NCI-H1417 treated with DMSO at 0.1 percent for 48 hours (cell line): ENCODE data around the gene MASP1.

Experiments
- DNase-seq: peaks from one replicate; lab custom pipeline; 2025; lab: John Stamatoyannopoulos, UW

The MASP1 gene

DNA sequence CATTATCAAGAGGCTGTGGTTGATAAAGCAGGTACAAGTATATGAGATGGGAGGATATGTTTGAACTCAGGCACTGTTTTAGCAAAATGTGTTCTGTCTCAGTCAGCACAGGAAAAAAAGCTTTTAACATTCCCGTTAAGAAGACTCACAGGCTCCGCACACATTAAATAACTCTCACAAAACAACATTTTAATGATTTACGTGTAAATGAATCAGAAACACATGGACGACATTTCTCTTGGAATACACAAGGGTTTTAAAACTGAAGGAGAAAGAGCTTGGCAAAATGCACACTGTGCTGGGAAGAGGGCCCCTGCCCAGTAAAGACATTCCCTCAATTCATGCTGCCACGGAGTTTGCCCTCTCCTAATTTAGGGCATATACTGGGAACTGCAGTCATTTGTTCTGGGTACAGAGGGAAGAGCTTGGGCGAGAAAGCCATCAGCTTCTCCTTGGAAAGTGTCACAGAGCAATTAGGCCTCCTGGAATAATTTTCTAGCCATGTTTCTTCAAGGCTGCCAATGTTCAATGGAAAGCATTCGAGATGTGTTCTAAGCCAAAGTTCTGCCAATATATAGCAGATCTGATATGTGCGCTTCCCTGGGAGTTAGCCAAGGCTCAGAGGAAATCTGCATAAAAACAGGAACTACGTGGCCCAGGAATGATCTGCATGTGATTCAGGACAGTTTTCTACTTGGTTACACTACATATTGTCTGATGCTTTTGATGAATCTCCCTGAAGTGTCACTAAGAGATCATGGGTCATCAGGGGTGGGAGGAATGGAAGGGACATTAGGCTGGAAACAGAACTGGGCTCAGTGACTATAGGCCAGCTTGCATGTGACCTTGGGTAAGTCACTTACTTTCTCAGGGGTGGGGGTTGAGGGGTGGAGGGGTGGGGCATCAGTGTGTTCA, 2.2 kb upstream of the MASP1 start:
- DNase-seq: no peak

DNA sequence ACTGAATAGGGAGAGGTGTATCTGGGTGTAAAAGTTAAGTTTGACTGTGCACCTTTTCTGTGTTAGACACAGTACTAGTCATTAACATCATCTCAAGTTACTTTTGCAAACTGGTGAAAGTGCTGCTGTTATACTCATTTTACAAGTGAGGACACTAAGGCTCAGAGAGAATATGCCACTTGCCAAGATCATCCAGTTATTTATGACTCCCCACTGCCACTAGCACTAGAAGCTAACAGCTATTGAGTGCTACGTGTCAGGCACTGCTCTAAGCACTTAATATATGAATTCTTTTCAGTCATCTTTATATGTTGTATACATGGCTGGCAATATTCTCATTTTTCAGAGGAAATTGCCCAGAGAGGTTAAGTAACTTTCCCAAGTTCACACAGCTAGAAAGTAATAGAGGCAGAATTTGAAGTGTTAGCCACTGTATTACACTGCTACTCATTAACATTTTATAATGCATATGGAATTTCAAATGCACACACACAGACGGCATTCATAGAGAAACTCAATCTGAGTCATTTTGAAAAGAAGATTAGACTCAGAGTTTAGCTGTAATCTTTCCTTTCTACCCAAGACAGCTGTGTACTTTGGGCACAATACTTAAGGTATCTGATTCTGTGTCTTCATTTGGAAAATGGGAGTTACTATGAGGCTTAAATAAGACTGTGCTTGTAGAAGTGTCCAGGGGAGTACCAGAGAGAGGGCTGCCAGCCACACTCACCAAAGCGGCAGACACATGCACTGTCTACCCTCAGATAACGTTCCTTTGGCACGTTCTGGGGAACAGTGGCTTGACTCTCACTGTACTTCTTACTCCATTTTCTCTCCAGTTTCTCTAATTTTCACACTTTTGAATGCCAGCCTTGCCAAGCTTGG, 1.3 kb upstream of the MASP1 start:
- no peak for DNase-seq

DNA sequence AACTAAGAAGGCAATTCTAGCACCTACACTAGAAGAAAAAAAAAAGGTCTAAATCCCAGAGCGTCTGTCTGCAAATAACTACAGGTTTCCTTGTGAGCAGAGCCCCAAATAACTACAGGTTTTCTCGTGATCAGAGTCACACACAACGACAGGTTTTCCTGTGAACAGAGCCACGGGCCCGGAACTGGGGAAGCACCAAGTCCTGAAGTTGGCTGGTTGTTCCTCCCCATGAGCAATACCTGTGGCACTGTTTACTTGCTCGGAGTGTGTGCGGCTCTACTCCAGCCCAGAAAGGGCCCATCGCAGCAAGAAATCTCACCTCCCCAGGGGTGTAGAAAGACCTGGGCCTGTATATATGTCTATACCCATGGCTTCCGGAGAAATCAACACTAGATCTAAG, 644 bp upstream of the MASP1 start:
- DNase-seq: no peak

DNA sequence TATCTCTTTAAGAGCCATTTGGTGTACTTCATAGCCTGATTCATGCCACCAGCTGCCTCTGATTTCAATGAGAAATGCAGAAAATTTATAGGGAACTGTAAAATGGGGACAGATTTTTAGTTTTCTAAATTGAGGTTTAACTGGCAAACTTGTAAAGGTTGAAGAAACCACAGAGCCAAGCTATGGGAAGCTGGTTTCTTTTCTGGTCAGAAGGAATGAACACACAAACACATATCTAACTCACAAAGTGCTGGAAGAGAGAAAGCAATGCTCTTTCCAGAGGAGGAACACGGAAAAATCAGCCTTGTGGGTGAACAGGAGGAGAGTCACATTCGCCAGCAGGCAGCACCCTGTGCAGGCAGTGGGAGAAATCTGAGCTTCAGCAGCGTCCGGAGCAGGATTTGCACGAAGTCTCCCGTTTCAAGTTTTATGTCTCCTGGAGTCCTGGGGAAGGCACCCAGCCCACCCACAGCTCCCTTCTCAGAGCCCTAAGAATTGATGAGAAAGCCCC, 481 bp downstream of the MASP1 start:
- no peak for DNase-seq

DNA sequence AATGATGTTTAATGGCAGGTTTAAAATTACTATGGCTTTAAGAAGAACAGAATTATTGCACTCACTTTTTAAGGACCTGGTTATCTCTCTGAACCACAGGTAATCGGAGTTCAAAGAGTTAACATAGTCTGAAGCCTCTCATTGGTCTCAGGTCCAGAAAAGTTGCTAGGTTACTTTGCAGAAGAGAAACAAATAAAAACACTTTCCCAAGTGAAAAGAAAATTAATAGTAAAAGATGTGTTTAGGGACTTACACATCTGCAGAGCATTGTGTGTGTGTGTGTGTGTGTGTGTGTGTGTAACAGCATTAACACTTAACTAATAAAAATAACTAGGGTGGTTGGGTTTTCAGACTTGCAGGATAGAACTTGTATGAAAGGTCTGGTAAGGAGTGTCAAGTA, 1.0 kb downstream of the MASP1 start:
- DNase-seq: no peak

DNA sequence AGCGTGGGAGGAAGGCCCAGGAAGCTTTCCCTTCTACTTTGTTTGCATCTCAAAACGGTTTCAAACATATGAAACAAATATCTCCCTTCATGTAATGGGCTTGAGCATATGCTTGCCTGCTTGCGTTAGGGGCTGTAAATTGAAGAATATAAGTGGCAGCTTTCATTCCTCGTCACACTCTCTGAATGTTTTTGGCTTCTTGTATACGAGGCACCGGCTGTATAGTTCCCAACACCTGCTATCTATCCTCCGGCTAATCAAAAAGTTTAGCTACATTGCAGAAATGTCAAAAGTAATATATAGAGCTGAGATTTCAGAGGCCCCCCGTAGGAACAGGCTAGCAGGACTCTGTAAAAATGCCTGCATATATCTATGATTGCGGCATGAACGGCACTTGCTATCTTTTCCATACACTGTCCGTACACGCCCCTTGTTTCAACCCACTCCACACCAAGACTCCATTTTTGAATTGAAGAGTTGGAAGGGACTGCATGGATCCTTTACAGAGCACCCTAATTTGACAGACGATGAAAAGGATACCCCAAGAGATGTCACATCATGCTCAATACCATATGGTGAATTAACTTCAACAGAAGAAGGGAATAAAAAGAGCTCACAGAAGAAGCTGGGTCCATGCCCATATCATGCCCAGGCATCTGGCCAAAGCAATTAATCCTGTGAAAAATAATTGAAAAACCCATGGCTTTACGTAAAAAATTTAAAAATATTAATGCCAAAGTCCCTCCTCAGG, 2.5 kb downstream of the MASP1 start:
- no peak for DNase-seq

DNA sequence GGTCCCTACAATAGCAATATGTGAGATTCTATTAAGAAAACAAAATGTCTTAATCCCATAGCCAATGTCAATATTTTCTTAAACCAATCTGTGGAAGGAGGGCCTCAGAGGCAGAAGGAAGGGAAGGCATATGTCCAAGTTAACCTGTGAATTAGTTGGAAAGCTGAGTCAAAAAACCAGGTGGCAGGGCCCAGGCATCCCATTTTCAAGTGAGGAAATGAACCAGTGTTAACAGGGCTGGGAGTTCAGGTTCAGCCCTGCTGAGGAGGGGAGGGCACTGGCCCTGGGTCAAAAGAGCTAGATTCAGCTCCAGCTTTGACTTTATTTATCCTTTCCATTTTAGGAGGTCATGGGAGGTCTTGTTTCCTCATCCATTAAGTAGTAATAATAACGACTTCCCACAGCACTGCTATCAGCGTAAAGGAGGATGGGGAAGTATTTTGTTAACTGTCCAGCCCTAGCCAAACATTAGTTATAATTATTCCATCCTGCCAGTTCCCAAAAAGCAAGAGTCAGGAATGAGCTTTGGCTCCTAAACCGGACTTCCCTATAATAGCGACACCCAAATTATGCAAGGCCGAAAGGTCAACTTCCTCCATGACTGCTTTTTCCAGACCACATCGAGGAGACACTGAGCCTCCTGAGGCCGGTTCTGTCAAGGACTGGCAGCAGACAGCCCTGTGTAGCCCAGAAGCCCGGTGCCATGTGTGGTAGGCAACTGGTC, 3.2 kb downstream of the MASP1 start:
- DNase-seq: no peak

DNA sequence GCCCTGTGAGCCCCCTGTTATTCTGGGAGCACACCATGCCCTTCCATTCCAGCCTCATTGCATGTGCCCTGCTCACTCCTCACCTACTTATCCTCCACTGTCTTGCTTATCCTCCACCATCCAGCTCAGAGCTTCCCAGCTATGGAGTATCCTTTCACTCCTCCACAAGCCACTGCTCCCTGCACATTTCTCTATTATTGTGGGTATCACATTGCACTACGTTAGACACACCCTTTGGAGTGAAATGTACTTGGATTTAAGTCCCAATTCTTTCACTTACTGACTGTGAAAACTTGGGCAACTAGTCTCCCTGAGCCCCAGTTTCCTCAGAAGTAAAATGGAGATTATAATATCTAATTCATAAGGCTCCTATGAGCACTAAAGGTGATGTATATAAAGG, 4.3 kb downstream of the MASP1 start:
- no peak for DNase-seq

DNA sequence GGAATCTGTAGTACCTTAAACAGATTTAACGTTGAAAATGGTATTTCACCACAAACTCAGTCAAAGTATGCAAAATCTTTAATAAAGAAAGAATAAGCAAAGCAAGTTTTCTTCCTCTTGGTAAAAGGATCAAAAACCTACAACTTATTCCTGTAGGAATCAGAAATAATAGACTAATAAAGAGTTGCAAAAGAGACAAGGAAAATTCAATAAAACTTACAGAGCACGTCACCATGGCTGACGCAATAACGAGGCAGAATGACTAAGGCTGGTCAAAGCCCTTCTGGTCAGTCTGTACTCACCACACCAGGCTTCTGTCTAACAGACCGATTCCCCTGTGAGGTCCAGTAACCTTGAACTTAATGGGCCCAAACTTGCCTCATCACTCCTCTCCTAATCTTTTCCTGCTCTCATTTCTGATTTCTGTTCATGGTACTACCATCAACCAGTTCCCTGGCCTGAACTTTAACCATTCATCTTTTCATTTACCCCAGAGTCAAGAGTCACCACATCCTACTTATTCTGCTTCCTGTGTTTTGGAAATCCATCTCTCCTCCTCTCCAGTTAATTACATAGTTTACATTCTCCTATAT, 5.0 kb downstream of the MASP1 start:
- DNase-seq: no peak

DNA sequence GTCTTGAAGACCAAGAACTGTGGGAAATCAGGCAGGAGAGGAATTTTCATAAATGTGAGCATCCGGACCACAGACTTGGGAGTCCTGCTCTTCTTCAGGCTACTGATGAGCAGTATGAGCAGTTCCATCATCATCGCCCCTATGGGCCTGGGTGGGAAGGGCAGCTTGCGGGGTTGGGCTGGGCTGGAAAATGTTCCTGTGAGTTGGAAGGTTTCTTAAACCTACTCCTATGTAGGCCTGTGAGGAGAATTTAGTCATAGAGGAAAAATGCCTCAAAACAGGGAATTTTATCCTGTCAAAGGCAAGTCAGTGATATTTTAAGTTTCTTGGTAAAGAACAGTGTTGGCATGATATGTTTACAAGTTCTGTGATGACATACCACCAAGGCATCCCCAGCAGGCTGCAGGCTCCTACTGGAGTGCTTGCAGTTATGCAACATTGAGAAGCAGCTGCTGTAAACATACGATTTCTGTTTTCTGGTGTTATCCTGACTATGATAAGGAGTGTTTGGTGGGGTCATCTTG, 10.3 kb downstream of the MASP1 start:
- no peak for DNase-seq

DNA sequence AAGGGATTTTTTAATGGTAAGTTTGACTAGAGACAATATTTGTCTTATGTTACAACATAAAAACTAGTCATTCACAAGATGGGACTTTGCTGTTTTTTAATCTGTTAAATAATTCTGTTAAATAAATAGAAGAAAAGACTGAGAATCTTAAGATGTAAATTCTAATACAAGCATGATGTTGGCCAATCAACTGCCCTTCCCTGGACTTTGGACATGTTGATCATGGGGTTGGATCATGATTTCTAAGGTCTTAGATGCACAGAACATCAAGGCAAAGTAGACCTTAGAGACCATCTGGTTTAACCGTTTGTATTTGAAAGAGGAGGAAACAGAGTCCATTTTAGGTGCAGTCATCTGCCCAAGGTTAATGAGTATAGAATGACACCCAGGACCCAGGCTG, 10.9 kb downstream of the MASP1 start:
- no peak for DNase-seq

DNA sequence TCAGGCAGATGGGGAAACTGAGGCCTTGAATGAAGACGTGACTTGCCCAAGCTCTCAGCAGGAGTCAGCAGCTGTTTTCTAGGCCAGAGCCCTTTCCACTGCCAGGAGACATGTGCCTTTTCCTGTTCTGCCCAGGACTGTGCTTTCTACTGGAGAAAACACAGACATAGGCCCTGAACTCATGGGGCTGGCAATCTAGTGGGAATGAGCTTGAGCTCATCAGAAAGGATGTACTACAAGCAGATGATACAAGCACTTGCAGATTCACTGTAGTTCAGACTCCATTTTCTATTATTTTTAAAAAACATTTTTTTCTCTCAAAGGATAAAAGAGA, 14.4 kb downstream of the MASP1 start:
- DNase-seq: no peak

DNA sequence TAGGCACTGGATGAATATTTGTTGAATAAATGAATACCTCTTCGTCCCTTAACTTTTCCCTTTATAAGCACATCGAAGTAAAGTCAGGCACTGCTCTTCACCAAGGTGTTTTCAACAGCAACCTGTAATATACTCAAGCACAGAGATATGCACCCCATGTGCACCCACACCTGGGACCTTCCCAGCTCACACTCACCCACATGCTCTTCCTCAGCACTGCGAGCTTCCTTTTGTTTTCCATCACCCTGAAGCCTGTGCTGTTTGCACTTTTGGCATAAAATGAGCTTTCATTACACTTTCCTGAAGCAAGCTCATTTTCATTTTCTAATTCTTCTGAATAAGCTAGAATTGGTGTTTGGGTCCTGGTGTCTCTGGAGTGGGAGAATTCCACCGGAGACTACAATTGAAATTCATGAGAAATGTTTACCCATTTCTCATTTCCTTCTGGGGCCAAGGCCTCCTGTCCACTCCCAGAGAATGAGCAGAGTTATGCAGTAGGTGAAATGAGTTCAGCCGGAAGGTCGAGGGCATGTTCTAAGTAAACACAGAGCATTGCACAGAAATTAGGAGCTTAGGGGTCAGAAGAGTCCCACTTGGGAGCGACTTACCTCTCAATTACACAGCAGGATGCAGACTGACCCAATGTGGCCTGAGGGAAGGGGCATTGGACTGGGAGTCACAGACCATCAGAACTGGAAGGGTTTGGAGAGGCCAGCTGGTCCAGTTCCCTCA, 15.0 kb downstream of the MASP1 start:
- no peak for DNase-seq

DNA sequence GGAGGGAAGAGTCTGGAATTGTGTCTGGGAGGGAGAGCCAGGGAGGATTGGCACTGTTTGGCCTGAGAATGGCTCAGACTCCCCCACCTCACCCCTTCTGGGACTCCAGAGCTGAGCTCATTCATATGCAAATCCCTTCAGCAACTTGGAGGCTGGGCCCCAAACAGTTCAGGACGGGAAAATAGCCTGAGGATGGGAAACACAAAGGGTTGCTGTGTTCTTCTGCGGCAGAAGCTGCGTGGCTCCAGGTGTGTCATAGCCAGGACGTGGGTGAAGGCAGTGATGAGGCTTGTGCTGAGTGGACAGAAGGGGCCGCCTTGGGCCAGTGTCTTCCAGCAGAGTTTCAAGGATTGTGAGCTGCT, 16.6 kb downstream of the MASP1 start:
- DNase-seq: no peak

DNA sequence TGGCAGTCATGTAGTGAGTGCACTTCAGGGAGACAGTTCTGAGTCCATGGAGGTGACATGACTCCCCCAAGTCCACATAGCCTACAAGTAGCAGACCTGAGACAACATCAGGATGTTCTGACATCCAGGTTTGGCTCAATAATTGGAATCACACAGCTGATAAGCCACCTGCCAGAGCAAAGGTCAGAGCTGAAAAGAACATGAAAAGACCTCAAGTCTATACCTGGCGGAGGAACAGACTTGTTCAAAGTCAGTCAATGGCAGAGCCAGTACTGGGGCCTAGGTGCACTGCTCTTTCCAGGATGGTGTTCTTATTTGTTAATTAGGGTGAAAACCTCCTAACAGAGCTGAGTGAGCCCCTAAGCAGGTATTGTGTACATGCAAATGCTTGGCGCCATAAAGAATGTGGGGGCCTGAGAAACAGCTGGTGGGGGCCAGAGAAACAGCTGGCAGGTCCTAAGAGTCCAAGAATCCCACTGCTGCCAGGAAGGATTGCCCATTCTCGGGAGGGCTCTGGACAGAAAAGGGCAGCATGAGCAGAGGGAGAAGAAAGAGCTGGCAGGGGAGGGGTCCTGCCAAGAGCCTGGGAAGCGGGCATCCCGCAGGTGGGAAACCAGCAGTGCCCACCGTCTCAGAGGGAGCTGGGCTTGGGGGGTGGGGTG, 17.1 kb downstream of the MASP1 start:
- DNase-seq: no peak

DNA sequence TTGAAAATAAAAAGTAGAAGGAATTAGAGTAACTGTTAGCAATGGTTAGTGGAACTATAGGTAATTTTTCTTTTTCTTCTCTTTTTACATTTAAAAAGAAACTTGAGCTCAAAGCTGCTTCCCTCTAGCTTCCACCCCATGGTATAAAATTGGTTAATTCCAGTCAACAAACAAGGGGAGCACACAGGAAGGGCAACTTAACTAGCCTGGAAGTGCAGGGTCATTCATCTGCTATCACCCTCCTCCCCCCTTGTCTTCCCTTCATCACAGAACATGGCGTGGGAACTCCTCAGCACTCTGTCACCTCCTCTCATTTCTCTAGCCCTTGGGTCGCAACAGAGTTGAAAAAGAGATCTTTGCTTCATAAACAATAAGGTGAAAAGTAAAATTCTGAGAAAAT, 20.0 kb downstream of the MASP1 start:
- DNase-seq: no peak

DNA sequence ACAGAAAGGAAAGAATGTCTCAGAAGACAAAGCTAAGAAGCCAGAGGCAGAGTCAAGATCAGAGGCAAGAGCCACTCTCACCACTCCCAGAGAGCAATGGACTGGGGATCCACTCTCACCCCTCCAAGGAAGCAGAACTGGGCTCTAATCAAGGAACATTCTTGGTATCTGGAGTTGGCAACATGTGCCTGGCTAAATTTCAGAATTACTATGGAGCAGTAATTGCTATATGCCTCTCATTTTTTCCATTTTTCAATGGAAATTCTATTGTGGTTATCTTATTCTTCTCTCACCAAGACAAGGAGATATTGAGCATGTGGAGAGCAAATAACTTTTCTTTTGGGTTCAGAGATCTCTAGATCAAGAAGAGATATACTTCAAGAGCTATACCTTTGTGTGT, 22.1 kb downstream of the MASP1 start:
- no peak for DNase-seq

DNA sequence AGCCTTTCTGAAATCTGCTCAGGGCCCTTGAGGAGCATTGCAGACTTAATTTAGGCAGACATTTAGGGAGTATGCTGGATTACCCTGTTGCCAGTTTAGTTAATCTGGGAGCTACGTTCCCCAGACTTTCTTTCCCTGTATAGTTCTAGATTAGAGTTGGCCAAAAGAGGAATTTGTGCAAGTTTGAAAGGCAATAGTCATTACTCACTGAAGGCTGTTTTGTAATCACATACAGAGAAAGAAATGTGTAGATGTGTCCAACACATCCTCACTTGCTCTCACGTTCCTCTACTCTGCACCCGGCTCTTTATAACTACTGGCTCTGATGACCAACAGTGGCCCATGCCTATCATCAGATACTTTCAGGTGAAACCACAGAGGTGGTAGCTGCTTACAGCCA, 24.2 kb downstream of the MASP1 start:
- no peak for DNase-seq

DNA sequence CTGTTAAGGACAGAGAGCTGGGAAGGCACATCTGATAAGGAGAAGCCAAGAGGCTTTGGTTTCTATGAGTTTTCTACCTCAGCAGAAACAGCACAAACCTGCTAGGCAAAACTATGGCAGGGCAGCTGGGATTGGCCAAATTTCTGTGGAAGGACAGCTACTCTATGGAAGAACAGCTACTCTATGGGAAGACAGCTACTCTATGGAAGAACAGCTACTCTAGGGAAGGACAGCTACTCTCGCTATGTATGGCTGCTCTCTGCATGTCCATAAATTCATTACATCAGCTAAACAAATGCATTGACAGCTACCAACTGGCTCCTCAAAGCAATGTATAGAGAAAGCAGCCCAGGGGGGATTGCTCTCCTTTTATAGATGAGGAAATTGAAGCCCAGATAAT, 24.8 kb downstream of the MASP1 start:
- no peak for DNase-seq

DNA sequence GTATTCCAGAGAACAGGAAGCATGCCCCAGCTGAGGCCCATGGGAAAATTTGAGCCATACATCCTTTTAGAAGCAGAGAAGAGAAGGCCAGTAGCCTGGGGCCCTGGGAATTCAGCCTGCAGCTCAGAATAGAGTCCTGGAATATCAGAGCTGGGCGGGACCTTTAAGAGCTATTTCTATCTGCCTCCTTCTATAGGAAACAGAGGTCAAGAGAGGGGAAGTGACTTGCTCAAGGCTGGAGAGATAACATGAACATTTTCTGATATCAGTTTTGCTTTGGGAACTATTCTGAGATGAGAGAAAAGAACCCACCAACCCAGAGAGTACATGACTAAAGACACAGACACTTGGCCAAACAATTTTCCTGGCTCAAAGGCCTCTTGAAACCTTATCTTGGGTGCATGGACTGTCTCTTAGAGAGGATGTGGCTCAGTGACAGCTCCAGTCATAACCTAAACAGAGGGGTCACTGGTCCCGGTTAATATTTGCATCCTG, 26.0 kb downstream of the MASP1 start:
- DNase-seq: no peak
